MG63 (cell line): ENCODE results near the gene TNFRSF1A. TPM values are rescaled to one million over a fixed set of nuclear protein-coding genes. Genes with fewer than 3 reads are reported as not detected.
A peak's percentile ranks its signal among the peaks of the same experiment; 100 is the strongest.

ENCODE experiments used
- DNase-seq: peaks from one replicate; pipeline ENCODE4 v3.0.0-alpha.2; 2020
- H3K27me3 ChIP-seq: fragments of 250-450 bp; sonication (Bioruptor Pico); 2 replicates; pipeline ENCODE4 v1.5.1; 2020; ENCODE audit warnings: mild to moderate bottlenecking, moderate library complexity
- H3K36me3 ChIP-seq: fragments of 250-450 bp; sonication (Bioruptor Pico); 2 replicates; pipeline ENCODE4 v1.5.1; 2020; ENCODE audit warnings: mild to moderate bottlenecking, moderate library complexity
- H3K4me3 ChIP-seq: fragments of 250-450 bp; sonication (Bioruptor Pico); 2 replicates; pipeline ENCODE4 v1.5.1; 2020; ENCODE audit warnings: mild to moderate bottlenecking, moderate library complexity
- H3K9me3 ChIP-seq: fragments of 250-450 bp; sonication (Bioruptor Pico); 2 replicates; pipeline ENCODE4 v1.5.1; 2020; ENCODE audit warnings: mild to moderate bottlenecking, moderate library complexity
- total RNA-seq: library from RNA; depleted of rRNA; stranded (reverse); fragments of >200 nt; shearing (Covaris generic); gene quantifications from 2 replicates; pipeline ENCODE4 v1.2.3, GENCODE V29; 2014; ENCODE audit warnings: low replicate concordance

The TNFRSF1A gene
- total RNA-seq, 1 experiment from 2014 or later = 181 TPM

- DNase-seq = peak; percentile 99
- Histone ChIP-seq H3K36me3 (peaks cover 77% of the 10 kb centered on the region), H3K4me3 (peak overlapping the region; percentile 39), H3K9me3 (no peaks in the 10 kb centered on the region), H3K27me3 (no peaks in the 10 kb centered on the region)
Measured at GRCh38 chr12:6336079-6336888, 5.6 kb downstream of the TNFRSF1A start.

DNA sequence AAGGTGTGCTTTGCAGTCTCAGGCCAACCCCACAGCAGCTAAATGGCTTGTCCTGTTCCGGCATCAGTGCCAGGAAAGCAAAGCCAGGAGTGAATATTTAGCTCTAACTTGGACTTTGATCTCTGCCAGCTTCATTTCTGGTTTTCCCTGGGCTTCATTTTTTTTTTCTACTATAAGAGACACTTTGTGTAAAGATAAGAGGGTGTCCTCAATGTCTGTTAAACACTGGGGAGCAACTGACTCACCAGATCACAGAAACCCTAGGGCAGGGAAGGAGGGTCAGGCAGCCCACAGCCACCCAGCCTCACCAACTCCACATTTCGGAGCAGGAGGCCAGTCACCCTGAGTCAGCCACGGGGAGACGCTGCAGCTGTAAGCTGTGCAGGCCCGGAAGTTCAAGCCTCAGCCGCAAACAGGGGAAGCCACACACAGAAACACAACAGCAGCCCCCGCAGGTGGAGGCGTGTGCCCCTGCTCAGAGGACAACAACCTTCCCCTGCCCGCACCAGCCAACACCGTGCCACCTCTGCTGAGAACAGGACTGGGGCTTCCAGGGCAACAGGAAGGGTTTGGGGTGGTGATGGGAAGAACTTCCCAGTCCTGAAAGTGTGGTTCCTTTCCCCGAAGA is 6.3 kb downstream of the TNFRSF1A start:
- DNase-seq = peak; percentile 91
- no peaks in the 10 kb centered on the region for H3K9me3 ChIP-seq
- H3K36me3 ChIP-seq = peaks cover 77% of the 10 kb centered on the region
- no peaks in the 10 kb centered on the region for H3K27me3 ChIP-seq
- peak overlapping the region; percentile 36 for H3K4me3 ChIP-seq

- Histone ChIP-seq H3K36me3 (peaks cover 77% of the 10 kb centered on the region), H3K9me3 (no peaks in the 10 kb centered on the region), H3K4me3 (no peak overlapping the region; the same call in 1 of the 2 replicates), H3K27me3 (no peaks in the 10 kb centered on the region)
- DNase-seq = no peak
Measured at GRCh38 chr12:6334940-6335450, 6.9 kb downstream of the TNFRSF1A start.

- no peaks in the 10 kb centered on the region for H3K9me3 ChIP-seq
- H3K27me3 ChIP-seq = no peaks in the 10 kb centered on the region
- H3K36me3 ChIP-seq = peaks cover 75% of the 10 kb centered on the region
- H3K4me3 ChIP-seq = no peak overlapping the region
- no peak for DNase-seq
Measured at GRCh38 chr12:6334359-6334758, 7.5 kb downstream of the TNFRSF1A start.

- Histone ChIP-seq H3K27me3 (no peaks in the 10 kb centered on the region), H3K9me3 (no peaks in the 10 kb centered on the region), H3K36me3 (peaks cover 72% of the 10 kb centered on the region), H3K4me3 (no peak overlapping the region)
- DNase-seq = no peak
Measured at GRCh38 chr12:6333566-6333965, 8.3 kb downstream of the TNFRSF1A start.

DNA sequence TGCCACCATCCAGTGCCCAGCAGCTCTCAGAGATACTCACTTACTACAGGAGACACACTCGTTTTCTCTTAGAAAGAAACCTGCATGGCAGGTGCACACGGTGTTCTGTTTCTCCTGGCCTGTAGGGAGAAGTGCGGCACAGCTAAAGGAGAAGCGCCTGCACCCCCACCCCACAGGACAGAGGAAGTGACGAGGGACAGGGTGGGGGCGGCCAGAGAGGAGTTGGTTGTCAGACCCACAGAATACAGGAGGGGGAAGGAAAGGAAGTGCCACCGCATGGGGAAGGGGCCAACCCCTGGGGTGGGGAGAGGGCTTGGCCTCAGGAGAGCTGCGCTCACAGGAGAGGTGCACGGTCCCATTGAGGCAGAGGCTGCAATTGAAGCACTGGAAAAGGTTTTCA is 8.8 kb downstream of the TNFRSF1A start:
- Histone ChIP-seq H3K36me3 (peaks cover 77% of the 10 kb centered on the region), H3K27me3 (no peaks in the 10 kb centered on the region), H3K9me3 (no peaks in the 10 kb centered on the region), H3K4me3 (no peak overlapping the region)
- DNase-seq = no peak

DNA sequence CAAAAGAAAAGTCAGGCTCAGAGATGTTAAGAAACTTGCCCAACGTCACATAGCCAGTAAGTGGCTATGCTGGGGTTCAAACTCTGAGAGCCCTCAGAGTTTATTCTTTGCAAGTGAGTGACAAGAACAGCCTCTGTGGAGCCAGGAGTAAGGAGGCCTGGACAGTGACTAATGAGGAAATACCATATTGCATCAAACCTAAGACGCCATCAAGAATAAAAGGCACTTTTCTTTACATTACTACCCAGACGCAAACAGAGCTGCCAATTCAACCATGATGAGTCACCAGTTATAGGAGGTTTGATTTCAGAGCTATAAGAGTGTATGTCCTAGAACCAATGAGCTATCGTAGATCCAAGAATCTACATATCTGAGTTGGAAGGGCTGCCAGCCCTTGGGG is 9.4 kb downstream of the TNFRSF1A start:
- peak; percentile 48 for DNase-seq
- no peaks in the 10 kb centered on the region for H3K9me3 ChIP-seq
- H3K27me3 ChIP-seq = no peaks in the 10 kb centered on the region
- peaks cover 80% of the 10 kb centered on the region for H3K36me3 ChIP-seq
- H3K4me3 ChIP-seq = no peak overlapping the region

GRCh38 chr12:6330999-6331714 is 10.7 kb downstream of the TNFRSF1A start:
- Histone ChIP-seq H3K9me3 (no peaks in the 10 kb centered on the region), H3K4me3 (no peak overlapping the region), H3K27me3 (no peaks in the 10 kb centered on the region), H3K36me3 (peaks cover 86% of the 10 kb centered on the region)
- DNase-seq = no peak

DNA sequence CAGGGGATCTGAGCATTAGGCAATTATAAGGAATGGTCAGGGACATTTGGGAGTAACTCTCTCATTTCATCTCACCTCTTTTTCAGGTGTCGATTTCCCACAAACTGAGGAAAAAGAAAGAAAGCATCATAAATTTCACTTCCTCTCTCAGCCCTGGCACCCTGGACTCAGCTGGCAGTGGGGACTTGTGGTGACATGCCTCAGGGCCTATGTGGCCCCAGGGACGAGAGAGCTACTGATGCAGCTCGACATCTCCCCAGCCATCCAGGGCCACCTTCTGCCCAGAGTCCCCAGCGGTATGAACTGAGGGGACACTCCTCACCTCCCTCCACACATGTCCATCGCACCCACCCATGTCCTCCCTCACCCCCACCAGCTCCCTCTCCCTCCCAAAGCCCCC is 11.7 kb downstream of the TNFRSF1A start:
- H3K9me3 ChIP-seq = no peaks in the 10 kb centered on the region
- DNase-seq = no peak
- H3K36me3 ChIP-seq = peaks cover 91% of the 10 kb centered on the region
- H3K4me3 ChIP-seq = no peak overlapping the region
- no peaks in the 10 kb centered on the region for H3K27me3 ChIP-seq

DNA sequence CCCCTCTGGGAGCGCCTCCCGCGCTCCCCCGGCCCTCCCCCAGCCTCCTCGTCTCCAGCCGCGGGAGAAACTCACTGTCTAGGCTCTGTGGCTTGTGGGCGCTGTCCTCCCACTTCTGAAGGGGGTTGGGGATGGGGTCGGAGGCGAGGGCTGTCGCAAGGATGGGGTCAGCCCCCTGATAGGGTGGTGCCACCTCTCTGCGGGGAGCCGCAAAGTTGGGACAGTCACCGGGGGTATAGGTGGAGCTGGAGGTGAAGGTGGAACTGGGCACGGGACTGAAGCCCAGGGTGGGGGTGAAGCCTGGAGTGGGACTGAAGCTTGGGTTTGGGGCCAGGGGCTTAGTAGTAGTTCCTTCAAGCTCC is 12.2 kb downstream of the TNFRSF1A start:
- H3K4me3 ChIP-seq = no peak overlapping the region
- H3K27me3 ChIP-seq = no peaks in the 10 kb centered on the region
- peaks cover 88% of the 10 kb centered on the region for H3K36me3 ChIP-seq
- DNase-seq = no peak
- H3K9me3 ChIP-seq = no peaks in the 10 kb centered on the region

DNA sequence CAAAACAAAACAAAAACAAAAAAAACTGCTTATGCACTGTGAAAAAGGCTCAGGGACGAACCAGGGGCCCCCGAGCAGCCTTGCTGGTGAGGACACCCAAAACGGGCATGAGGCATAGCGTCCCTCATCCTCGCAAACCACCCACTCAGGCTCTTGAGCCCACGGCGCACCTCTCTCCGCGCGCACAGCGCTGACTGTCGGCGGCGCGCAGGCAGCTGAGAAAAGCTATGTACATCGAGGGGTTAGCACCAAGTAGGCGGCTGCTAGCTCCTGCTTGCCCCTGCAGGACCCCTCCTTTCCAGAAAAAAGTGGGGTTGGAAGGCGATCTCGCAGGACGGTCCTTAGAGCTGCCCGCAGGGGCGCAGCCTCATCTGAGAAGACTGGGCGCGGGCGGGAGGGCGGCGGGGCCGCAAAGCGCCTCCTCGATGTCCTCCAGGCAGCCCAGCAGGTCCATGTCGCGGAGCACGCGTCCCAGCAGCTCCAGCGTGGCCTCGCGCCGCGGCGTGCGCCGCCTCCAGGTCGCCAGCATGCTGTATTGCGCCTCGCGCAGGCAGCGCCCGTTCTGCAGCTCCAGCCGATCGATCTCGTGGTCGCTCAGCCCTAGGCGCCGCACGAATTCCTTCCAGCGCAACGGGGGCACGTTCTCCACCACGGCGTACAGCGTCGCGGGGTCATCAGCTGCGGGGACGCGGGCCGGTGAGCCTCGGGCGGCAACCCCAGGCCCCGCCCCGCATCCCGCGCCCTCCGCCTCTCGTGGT is 12.8 kb downstream of the TNFRSF1A start:
- H3K9me3 ChIP-seq = no peaks in the 10 kb centered on the region
- no peak overlapping the region for H3K4me3 ChIP-seq
- no peaks in the 10 kb centered on the region for H3K27me3 ChIP-seq
- H3K36me3 ChIP-seq = peaks cover 82% of the 10 kb centered on the region
- no peak for DNase-seq

GRCh38 chr12:6328045-6328779 is 13.7 kb downstream of the TNFRSF1A start:
- Histone ChIP-seq H3K27me3 (no peaks in the 10 kb centered on the region), H3K36me3 (peaks cover 73% of the 10 kb centered on the region), H3K9me3 (no peaks in the 10 kb centered on the region), H3K4me3 (no peak overlapping the region)
- no peak for DNase-seq

- Histone ChIP-seq H3K4me3 (no peak overlapping the region), H3K9me3 (no peaks in the 10 kb centered on the region), H3K27me3 (no peaks in the 10 kb centered on the region), H3K36me3 (peaks cover 66% of the 10 kb centered on the region)
- DNase-seq = no peak
Measured at GRCh38 chr12:6327229-6328041, 14.4 kb downstream of the TNFRSF1A start.

GRCh38 chr12:6326316-6327228 is 15.3 kb downstream of the TNFRSF1A start:
- Histone ChIP-seq H3K27me3 (no peaks in the 10 kb centered on the region), H3K36me3 (peaks cover 65% of the 10 kb centered on the region), H3K4me3 (no peak overlapping the region), H3K9me3 (no peaks in the 10 kb centered on the region)
- DNase-seq = no peak
